ENCODE data around the gene HCST. TPM values are rescaled to one million over a fixed set of nuclear protein-coding genes. Genes with fewer than 3 reads are reported as not detected.
"Not testable (repeated sequence)": the region's sequence is repeated elsewhere in the genome, so short reads cannot be mapped to it uniquely, and the experiment has no call there.

Gene HCST
- total RNA-seq, 2 experiments from 2014 or later: 50.7 to 52.9 TPM

- Mint-ChIP-seq H3K27me3 (no peaks in the 10 kb centered on the region), H3K4me3 (no peak overlapping the region), H3K36me3 (no peaks in the 10 kb centered on the region), H3K9me3 (no peaks in the 10 kb centered on the region), H3K4me1 (ENCODE audit: low read depth) (peaks cover 27% of the 10 kb centered on the region), H3K27ac (no peak overlapping the region)
- ChIA-PET CTCF (no interaction called here), POLR2A (no interaction called here)
- intact Hi-C loops (cut with micrococcal nuclease): no loop called here
- no peak for DNase-seq
Measured at GRCh38 chr19:35909684-35910035, 7.3 kb downstream of the HCST start.

- DNase-seq; intact Hi-C loops (cut with micrococcal nuclease); H3K27ac Mint-ChIP-seq; H3K36me3 Mint-ChIP-seq; CTCF ChIA-PET; H3K4me3 Mint-ChIP-seq; H3K9me3 Mint-ChIP-seq; H3K27me3 Mint-ChIP-seq; POLR2A ChIA-PET: not testable (repeated sequence)
- H3K4me1 Mint-ChIP-seq (ENCODE audit: low read depth): peaks cover 24% of the 10 kb centered on the region
Measured at GRCh38 chr19:35910355-35910754, 8.0 kb downstream of the HCST start.

DNA sequence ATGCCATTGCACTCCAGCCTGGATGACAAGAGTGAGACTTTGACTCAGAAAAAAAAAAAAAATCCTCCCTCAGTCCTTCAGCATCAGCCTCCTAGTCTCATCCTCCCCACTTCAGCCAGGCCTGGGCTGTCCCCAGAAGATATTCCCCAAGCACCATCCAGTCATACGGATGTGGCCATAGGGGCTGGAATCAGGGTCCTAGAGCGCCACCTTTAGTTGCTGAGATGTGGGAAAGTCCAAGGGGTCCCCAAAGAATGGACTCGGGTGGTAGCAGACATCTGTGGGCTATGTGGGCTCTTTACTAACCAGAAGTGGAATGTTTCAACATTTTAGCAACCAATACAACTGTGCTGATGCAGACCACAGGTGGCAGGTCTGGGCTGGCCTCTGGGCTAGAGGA is 8.8 kb downstream of the HCST start:
- peak overlapping the region; percentile 28 for H3K27ac Mint-ChIP-seq
- H3K4me1 Mint-ChIP-seq (ENCODE audit: low read depth): peaks cover 24% of the 10 kb centered on the region
- intact Hi-C loops (cut with micrococcal nuclease): no loop called here
- no peaks in the 10 kb centered on the region for H3K27me3 Mint-ChIP-seq
- no peak overlapping the region for H3K4me3 Mint-ChIP-seq
- no peak for DNase-seq
- POLR2A ChIA-PET: no interaction called here
- no peaks in the 10 kb centered on the region for H3K9me3 Mint-ChIP-seq
- H3K36me3 Mint-ChIP-seq: no peaks in the 10 kb centered on the region
- CTCF ChIA-PET: interaction anchor here (0.6 kb wide), 1 partner anchor 13 kb away, joined by 3 read pairs; no protein-coding TSS in a partner anchor

DNA sequence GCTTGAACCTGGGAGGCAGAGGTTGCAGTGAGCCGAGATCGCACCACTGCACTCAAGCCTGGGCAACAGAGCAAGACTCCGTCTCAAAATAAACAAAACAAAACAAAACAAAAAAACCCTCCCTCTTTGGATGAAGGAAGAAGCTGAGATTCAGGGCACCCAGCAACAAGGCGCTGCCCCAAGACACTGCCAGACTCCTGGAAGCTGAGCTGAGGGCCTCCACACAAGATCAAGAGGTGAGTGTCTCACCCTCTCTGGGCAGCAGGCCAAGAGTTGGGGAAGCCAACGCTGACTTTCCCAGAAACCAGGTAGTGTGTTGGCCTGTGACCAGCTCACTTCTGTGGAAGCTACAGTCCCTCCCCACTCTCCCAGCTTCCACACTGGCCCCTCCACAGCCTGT is 9.5 kb downstream of the HCST start:
- ChIA-PET CTCF (interaction anchor here (0.5 to 0.9 kb wide), 3 partner anchors 14 to 190 kb away, joined by 3 to 5 read pairs (median 3); no protein-coding TSS in a partner anchor), POLR2A (no interaction called here)
- no peak overlapping the region for H3K4me3 Mint-ChIP-seq
- peak overlapping the region; percentile 30 for H3K27ac Mint-ChIP-seq
- H3K4me1 Mint-ChIP-seq (ENCODE audit: low read depth): peaks cover 24% of the 10 kb centered on the region
- intact Hi-C loops (cut with micrococcal nuclease): no loop called here
- DNase-seq: peak; percentile 66
- no peaks in the 10 kb centered on the region for H3K9me3 Mint-ChIP-seq
- no peaks in the 10 kb centered on the region for H3K27me3 Mint-ChIP-seq
- H3K36me3 Mint-ChIP-seq: no peaks in the 10 kb centered on the region

DNA sequence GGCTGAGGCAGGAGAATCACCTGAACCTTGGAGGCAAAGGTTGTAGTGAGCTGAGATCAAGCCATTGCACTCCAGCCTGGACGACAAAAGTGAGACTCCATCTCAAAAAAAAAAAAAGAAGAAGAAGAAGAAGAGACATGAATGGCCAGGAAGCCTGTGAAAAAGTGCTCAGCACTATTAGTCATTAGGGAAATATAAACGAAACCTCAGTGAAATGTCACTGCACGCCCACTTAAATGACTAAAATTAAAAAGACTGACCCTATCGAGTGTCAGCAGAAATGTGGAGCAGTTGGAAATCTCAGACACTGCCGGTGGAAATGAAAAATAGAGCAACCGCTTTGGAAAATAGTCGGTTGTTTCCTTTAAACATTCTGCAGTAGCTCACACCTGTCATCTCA is 11.3 kb downstream of the HCST start:
- Mint-ChIP-seq H3K4me1 (ENCODE audit: low read depth) (peaks cover 22% of the 10 kb centered on the region), H3K36me3 (no peaks in the 10 kb centered on the region), H3K27me3 (no peaks in the 10 kb centered on the region), H3K9me3 (no peaks in the 10 kb centered on the region), H3K4me3 (no peak overlapping the region), H3K27ac (peak overlapping the region; percentile 38)
- CTCF ChIA-PET: interaction anchor here (0.6 to 0.8 kb wide), 2 partner anchors 17 to 405 kb away, joined by 3 read pairs; no protein-coding TSS in a partner anchor
- intact Hi-C loops (cut with micrococcal nuclease): no loop called here
- no peak for DNase-seq
- POLR2A ChIA-PET: no interaction called here

GRCh38 chr19:35915443-35915842 is 13.1 kb downstream of the HCST start:
- Mint-ChIP-seq H3K27ac (no peak overlapping the region), H3K36me3 (no peaks in the 10 kb centered on the region), H3K4me3 (no peak overlapping the region), H3K4me1 (ENCODE audit: low read depth) (peaks cover 19% of the 10 kb centered on the region), H3K9me3 (no peaks in the 10 kb centered on the region), H3K27me3 (no peaks in the 10 kb centered on the region)
- no peak for DNase-seq
- intact Hi-C loops (cut with micrococcal nuclease): no loop called here
- CTCF ChIA-PET: no interaction called here
- POLR2A ChIA-PET: interaction anchor here (1.6 kb wide), 1 partner anchor 12 kb away, joined by 4 read pairs; no protein-coding TSS in a partner anchor

GRCh38 chr19:35919306-35919705 is 17.0 kb downstream of the HCST start:
- Mint-ChIP-seq H3K27ac (no peak overlapping the region), H3K4me3 (no peak overlapping the region), H3K36me3 (no peaks in the 10 kb centered on the region), H3K4me1 (ENCODE audit: low read depth) (peaks cover 5% of the 10 kb centered on the region), H3K27me3 (no peaks in the 10 kb centered on the region), H3K9me3 (no peaks in the 10 kb centered on the region)
- ChIA-PET CTCF (no interaction called here), POLR2A (no interaction called here)
- no peak for DNase-seq
- intact Hi-C loops (cut with micrococcal nuclease): no loop called here

DNA sequence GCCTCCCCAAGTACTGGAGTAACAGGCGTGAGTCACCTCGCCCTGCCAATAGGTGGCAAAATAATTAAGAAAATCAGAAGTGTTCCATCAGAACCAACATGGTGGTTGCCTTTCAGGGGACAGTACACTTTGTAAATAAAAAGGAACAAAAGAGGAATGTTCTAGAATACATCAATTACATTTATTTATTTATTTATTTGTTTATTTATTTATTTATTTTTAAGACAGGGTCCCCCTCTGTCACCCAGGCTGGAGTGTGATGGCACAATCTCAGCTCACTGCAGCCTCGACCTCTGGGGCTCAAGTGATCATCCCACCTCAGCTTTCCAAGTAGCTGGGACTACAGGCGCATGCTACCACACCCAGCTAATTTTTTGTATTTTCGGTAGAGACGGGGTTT is 18.7 kb downstream of the HCST start:
- no peak for DNase-seq

GRCh38 chr19:35925501-35925900 is 23.2 kb downstream of the HCST start:
- H3K4me1 Mint-ChIP-seq (ENCODE audit: low read depth): peaks cover 12% of the 10 kb centered on the region
- no peak overlapping the region for H3K4me3 Mint-ChIP-seq
- H3K27me3 Mint-ChIP-seq: no peaks in the 10 kb centered on the region
- intact Hi-C loops (cut with micrococcal nuclease): no loop called here
- ChIA-PET POLR2A (no interaction called here), CTCF (interaction anchor here (0.9 to 1.1 kb wide), 3 partner anchors 33 to 415 kb away, joined by 3 read pairs; no protein-coding TSS in a partner anchor)
- H3K27ac Mint-ChIP-seq: no peak overlapping the region
- H3K9me3 Mint-ChIP-seq: peaks cover 13% of the 10 kb centered on the region
- DNase-seq: no peak
- H3K36me3 Mint-ChIP-seq: peaks cover 8% of the 10 kb centered on the region

More for the DNA sequence above, 18.7 kb downstream of the HCST start:
- H3K27me3 Mint-ChIP-seq: no peaks in the 10 kb centered on the region
- POLR2A ChIA-PET: interaction anchor here (1.1 kb wide), 1 partner anchor 10 kb away, joined by 3 read pairs; no protein-coding TSS in a partner anchor
- no peak overlapping the region for H3K4me3 Mint-ChIP-seq
- CTCF ChIA-PET: interaction anchor here (1.4 kb wide), 1 partner anchor 10 kb away, joined by 4 read pairs; no protein-coding TSS in a partner anchor
- intact Hi-C loops (cut with micrococcal nuclease): no loop called here
- peaks cover 11% of the 10 kb centered on the region for H3K9me3 Mint-ChIP-seq
- no peaks in the 10 kb centered on the region for H3K4me1 Mint-ChIP-seq (ENCODE audit: low read depth)
- no peak overlapping the region for H3K27ac Mint-ChIP-seq
- H3K36me3 Mint-ChIP-seq: peaks cover 8% of the 10 kb centered on the region

GRCh38 chr19:35928507-35928906 is 26.2 kb downstream of the HCST start:
- H3K4me3 Mint-ChIP-seq: no peak overlapping the region
- peaks cover 13% of the 10 kb centered on the region for H3K9me3 Mint-ChIP-seq
- POLR2A ChIA-PET: no interaction called here
- H3K4me1 Mint-ChIP-seq (ENCODE audit: low read depth): peaks cover 22% of the 10 kb centered on the region
- CTCF ChIA-PET: interaction anchor here (0.6 kb wide), 1 partner anchor 45 kb away, joined by 5 read pairs; no protein-coding TSS in a partner anchor
- no peaks in the 10 kb centered on the region for H3K27me3 Mint-ChIP-seq
- peaks cover 8% of the 10 kb centered on the region for H3K36me3 Mint-ChIP-seq
- intact Hi-C loops (cut with micrococcal nuclease): no loop called here
- no peak overlapping the region for H3K27ac Mint-ChIP-seq
- no peak for DNase-seq

- intact Hi-C loops (cut with micrococcal nuclease): no loop called here
Measured at GRCh38 chr19:35929876-35930275, 27.5 kb downstream of the HCST start.

DNA sequence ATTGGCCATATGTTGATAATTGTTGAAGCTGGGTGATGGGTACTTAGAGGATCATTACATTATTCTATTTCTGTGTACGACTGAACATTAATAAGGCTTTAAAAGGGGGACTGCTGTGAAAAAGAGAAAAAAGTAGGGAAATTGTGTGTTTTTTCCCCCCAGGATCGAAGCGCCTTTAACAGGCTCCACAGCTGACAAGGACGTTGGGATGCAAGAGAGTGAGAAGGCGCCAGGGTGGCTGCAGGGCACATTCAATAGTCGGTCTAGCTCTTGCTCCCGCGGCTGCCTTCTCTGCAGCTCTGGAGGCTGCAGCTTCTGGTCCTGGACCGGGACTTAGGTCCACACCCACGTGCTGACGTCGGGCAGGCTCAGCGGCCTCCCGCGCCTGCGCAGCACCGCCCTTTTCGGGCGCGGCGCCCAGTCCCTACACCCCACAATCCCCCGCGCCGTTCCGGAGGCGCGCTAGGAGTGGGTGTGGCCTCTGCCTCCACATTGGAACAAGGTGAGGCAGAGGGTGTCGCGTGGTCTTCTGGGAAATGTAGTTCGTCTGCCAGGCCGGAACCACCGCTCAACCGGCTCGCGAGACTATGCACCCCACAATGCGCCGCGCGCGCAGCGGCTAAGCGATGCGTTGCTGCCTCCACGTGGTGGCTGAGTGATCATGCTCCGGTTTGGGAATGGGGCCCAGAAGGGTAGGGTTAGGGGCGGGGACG is 29.0 kb downstream of the HCST start:
- CTCF ChIA-PET: interaction anchor here (0.5 to 2.8 kb wide), 26 partner anchors 10 to 436 kb away, joined by 3 to 57 read pairs (median 4); partner anchors contain the start of genes APLP1, COX6B1, IGFLR1 and LIN37
- Mint-ChIP-seq H3K27me3 (no peaks in the 10 kb centered on the region), H3K27ac (peak overlapping the region; percentile 79), H3K9me3 (no peaks in the 10 kb centered on the region), H3K4me3 (peak overlapping the region; percentile 62), H3K4me1 (ENCODE audit: low read depth) (peaks cover 30% of the 10 kb centered on the region), H3K36me3 (no peaks in the 10 kb centered on the region)
- intact Hi-C loops (cut with micrococcal nuclease): loop anchor here (1.0 kb wide), 6 partner anchors 28 to 237 kb away; partner anchors contain the start of genes PSENEN and U2AF1L4
- DNase-seq: peak; percentile 100
- POLR2A ChIA-PET: interaction anchor here (0.6 to 2.4 kb wide), 6 partner anchors 10 to 229 kb away, joined by 3 to 8 read pairs (median 3); partner anchors contain the start of gene NFKBID

More at GRCh38 chr19:35929876-35930275, 27.5 kb downstream of the HCST start:
- Mint-ChIP-seq H3K4me3 (peak overlapping the region; percentile 35), H3K4me1 (ENCODE audit: low read depth) (peaks cover 22% of the 10 kb centered on the region), H3K27me3 (no peaks in the 10 kb centered on the region), H3K36me3 (peaks cover 8% of the 10 kb centered on the region), H3K9me3 (peaks cover 13% of the 10 kb centered on the region), H3K27ac (peak overlapping the region; percentile 90)
- POLR2A ChIA-PET: interaction anchor here (0.6 to 2.4 kb wide), 2 partner anchors 47 to 235 kb away, joined by 4 to 7 read pairs; no protein-coding TSS in a partner anchor
- CTCF ChIA-PET: no interaction called here
- no peak for DNase-seq
